GM21360 (cell line): ENCODE results near the gene IQCH.

ENCODE experiments used
- ATAC-seq: cut with Tn5 transposase; IDR thresholded peaks from one replicate; pipeline ENCODE4 v1.9.1; 2021; ENCODE audit warnings: mild to moderate bottlenecking, moderate library complexity; ENCODE audit not compliant: unreplicated experiment

Gene IQCH

DNA sequence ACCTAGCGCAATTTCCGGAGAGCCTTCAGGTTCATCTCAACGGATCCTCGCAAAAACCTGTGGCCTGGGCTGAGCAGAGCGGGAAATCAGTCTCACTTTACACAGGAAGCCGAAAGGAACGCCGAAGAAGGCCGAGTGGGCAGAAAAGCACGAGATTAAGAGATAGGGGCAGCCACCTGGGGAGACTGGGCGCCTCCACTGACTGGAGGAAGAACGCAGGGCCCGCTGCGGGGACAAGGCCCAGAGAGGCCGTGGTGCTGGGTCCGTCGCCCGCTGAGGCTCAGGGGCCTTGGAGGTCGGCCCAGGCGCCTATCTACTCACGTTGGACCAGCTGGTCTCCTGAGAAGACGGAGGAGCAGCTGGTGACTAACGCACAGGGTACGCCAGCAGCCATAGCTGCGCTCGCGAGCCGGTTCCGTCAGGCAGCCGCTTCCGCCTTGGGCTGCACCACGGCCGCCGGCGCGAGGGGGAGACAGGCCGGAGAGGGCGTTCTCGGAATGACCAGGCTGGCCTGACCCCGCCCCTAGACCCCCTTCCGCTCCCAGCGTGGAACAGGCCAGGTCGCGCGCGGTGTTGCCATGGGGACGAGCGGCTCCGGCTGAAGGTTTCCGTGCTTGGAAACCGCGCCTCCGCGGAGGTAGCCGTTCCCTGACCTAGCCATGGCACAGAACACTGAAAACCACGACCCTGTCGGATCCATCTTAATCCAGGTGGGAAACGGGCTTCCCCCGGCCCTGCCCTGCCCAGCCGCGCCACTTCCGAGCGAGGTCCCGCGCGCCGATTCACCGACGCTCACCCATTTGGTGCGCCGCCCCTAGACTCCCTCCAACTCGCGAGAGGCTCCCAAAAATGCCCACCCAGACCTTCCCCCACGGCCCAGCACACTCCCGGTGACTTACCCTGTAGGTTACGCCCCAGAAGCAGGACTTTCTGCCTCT is at the start of gene IQCH, which contains the start of gene AAGAB:
Gene IQCH (plus strand): TSS at position 549 of the 938 bp plus-strand sequence. CDS start 111 bp downstream, at position 660.
Gene AAGAB (minus strand): TSS at position 424 of the 938 bp plus-strand sequence. CDS start 30 bp downstream, at position 394.
- ATAC-seq, result peak; percentile 94

DNA sequence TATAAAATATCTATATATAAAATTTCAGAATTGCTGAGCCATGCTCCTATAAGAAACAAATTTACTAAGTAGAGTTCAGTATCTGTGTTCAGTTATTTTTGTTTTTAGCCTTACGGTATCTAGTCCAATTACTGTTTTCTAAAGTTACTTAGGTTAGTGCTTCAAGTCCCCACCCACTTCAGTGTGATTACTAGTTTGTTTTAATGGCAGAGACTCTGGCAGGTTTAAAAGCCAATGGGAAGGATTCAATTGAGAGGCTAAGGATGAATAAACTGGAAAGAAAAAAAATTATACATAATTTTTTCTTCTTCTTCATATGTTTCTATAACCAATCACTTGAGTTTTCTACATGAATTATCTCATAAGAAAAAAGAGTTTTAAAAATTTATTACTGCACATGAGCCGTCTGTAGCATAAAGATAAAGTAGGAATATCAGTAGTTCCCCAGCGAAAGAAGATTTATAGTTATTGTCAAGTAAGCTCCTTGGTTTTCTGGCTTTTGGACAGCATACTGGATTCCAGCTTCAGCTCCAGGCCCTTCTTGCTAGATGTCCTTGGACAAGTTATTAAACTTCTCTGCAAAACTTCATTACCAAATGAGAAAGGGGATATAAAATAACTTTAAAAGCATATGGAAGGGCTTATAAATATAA is 46.9 kb upstream of the IQCH start:
- no peak for ATAC-seq

DNA sequence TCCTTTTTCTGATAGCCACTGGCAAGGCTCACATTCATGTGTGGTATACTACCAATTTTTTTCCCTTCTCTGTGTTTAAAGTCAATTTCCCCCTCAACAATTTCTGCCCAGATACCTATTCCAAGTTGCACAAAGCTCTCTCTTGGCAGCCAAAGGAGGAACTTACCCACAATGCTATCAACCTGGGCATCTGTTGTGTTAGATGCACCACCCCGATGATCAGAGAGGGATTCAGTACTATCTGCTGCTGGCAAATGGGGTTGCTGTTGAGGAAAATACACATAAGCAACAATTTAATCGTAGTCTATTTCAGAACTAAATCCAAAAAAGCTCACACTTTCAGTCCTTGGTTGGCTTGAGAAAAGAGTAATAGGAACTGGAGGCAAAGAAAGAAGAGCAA is 46.2 kb upstream of the IQCH start:
- no peak for ATAC-seq

- no peak for ATAC-seq
These were observed 43.9 kb upstream of the IQCH start for GRCh38 chr15:67210555-67211168.

- no peak for ATAC-seq
These were observed 41.8 kb upstream of the IQCH start for GRCh38 chr15:67212684-67213367.

GRCh38 chr15:67215102-67215501 is 39.5 kb upstream of the IQCH start:
- no peak for ATAC-seq

GRCh38 chr15:67216859-67217258 is 37.7 kb upstream of the IQCH start:
- ATAC-seq, result no peak

DNA sequence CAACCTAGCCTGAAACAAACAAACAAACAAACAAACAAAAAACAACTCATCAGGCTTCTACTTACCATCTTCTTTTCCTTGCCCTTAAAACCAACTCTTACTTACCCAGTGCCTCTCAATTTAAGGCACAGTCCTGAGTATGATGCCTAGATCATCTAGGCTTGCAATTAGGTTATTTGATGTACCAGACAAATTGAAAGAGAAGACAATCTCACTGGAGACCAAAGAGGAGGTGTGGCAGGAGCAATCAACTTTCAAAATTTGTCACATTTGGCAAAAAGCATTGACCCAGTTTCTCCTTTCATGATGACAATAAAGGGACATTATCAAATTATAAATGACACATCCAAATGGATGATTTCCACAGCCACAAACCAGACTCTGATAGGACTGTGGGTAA is 36.2 kb upstream of the IQCH start:
- ATAC-seq, result no peak

DNA sequence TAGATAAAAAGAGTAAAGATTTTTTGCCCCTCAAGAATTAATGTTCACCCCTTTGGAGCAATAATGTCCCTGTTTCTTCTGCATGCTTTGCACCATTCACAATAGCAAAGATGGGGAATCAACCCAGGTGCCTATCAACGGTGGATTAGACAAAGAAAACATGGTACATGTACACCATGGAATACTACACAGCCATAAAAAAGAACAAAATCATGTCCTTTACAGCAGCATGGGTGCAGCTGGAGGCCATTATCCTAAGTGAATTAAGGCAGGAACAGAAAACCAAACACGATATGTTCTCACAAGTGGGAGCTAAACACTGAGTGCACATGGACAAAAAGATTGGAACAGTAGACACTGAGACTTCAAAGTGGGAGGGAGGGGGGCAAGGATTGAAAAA is 35.3 kb upstream of the IQCH start:
- ATAC-seq, result no peak

DNA sequence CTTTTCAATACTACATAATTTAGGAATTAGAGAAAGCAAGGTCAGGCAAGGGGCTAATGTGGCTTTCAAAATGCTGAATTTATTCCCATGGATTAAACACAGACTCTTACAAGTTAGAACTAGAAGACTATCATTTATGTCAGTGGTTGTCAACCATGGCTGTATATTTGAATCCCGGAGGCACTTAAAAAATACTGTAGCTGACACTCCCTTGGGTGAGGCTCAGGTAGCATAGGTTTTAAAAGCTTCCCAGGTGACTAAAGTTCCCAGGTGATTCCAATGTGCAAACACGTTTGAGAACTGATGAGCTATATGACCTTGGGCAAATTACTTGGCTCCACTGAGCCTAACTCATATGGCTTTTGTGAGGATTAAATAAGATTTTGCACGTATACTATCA is 29.7 kb upstream of the IQCH start:
- no peak for ATAC-seq

GRCh38 chr15:67225336-67225735 is 29.2 kb upstream of the IQCH start:
- ATAC-seq, result no peak

DNA sequence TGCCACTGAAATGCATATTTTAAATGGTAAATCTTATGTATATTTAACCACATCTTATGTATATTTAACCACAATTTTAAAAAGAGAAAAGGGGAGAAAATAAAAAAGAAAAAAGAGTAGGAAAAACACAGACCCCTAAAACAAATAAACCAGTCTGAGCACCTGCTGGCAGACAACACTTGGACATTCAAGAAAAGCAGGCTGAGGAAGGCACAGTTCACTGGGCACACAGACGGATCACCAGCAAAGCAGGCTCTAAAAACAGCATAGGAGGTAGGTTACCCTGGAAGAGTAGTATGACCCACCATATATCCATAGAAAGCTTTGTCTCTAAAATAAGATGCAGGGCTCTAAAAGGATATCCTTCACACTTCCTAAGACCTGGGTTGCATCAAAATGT is 27.2 kb upstream of the IQCH start:
- ATAC-seq, result no peak

DNA sequence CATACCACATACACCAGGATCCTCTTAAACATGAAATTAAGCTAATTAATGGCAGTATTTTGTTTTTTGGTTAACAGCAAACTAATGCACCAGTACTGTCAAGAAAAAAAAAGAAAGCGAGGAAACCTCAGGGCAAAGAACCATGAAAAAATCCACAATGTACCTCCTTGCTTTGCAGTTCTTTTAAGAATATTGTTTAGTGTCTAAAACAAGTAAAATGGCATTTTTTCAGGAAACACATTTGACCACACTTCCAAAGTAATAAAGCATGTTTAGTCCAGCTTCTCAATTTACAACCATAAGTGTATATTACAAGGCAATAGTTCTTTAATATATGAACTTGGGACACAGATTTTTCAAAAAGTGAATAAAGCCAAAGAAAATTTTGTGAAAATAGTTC is 26.7 kb upstream of the IQCH start:
- no peak for ATAC-seq

GRCh38 chr15:67228286-67228685 is 26.3 kb upstream of the IQCH start:
- no peak for ATAC-seq

DNA sequence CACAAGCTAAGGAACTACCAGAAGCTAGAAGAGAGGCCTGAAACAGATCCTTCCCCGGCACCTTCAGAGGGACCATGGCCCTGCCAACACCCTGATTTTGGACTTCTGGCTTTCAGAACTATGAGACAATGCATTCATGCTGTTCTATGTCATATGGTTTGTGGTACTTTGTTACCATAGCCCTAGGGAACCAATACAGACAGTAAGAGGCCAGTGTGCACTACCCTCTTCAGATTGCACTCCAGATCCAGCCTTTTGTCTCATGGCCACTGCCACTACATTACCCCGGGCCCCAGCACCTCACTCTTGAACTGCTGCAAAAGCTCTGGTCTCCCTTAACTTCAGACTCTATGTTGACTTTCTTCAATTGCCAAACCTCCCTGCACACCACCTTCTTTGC is 24.1 kb upstream of the IQCH start:
- no peak for ATAC-seq

GRCh38 chr15:67232591-67232990 is 22.0 kb upstream of the IQCH start:
- ATAC-seq, result no peak

GRCh38 chr15:67240235-67241131 is 14.1 kb upstream of the IQCH start:
- ATAC-seq, result no peak

- ATAC-seq, result peak; percentile 74
These were observed 13.3 kb upstream of the IQCH start for GRCh38 chr15:67241132-67241855.

- ATAC-seq, result no peak
These were observed 11.9 kb upstream of the IQCH start for GRCh38 chr15:67242708-67243111.
